ENCODE data around the gene PDE6H. TPM values are rescaled to one million over a fixed set of nuclear protein-coding genes. Genes with fewer than 3 reads are reported as not detected.

Gene PDE6H
- total RNA-seq, 1 experiment from 2014 or later, result not detected

GRCh38 chr12:14956905-14957304 is 15.9 kb upstream of the PDE6H start:
- no peak for DNase-seq (ENCODE audit: low spot score)
- intact Hi-C loops (cut with micrococcal nuclease; ENCODE audit: unreplicated experiment), result no loop called here
- BruUV-seq (replicated peaks), result no TSS peak
- Histone ChIP-seq H3K27ac (ENCODE audit: low read depth, low read length, poor library complexity, severe bottlenecking) (no peak overlapping the region), H3K27me3 (replicated peaks; ENCODE audit: insufficient read depth, low read depth, low read length, poor library complexity) (no peaks in the 10 kb centered on the region), H3K36me3 (ENCODE audit: insufficient read depth, low read length, poor library complexity, severe bottlenecking) (no peaks in the 10 kb centered on the region), H3K4me3 (ENCODE audit: low read depth, low read length, poor library complexity, severe bottlenecking) (no peak overlapping the region), H3K4me1 (ENCODE audit: insufficient read depth, low read length, poor library complexity, severe bottlenecking) (peaks cover 57% of the 10 kb centered on the region), H3K9me3 (ENCODE audit: low read depth, low read length, poor library complexity, severe bottlenecking) (no peaks in the 10 kb centered on the region)
- TF ChIP-seq CTCF (conservative IDR thresholded peaks at IDR 0.05; ENCODE audit: low read depth, low read length) (no peak), EZH2 (IDR thresholded peaks at IDR 0.05; ENCODE audit: borderline replicate concordance, low read depth, low read length, poor library complexity, severe bottlenecking) (no peak)
- ChIA-PET CTCF (no interaction called here), POLR2A (ENCODE audit: low non-redundant PET) (no interaction called here)

- no peak for TF ChIP-seq EZH2 (IDR thresholded peaks at IDR 0.05; ENCODE audit: borderline replicate concordance, low read depth, low read length, poor library complexity, severe bottlenecking)
- no peak for TF ChIP-seq CTCF (conservative IDR thresholded peaks at IDR 0.05; ENCODE audit: low read depth, low read length)
Measured at GRCh38 chr12:14957551-14958168, 15.2 kb upstream of the PDE6H start.

GRCh38 chr12:14958361-14959125 is 14.3 kb upstream of the PDE6H start:
- CTCF ChIA-PET, result no interaction called here
- Histone ChIP-seq H3K4me3 (ENCODE audit: low read depth, low read length, poor library complexity, severe bottlenecking) (no peak overlapping the region), H3K27me3 (replicated peaks; ENCODE audit: insufficient read depth, low read depth, low read length, poor library complexity) (no peaks in the 10 kb centered on the region), H3K27ac (ENCODE audit: low read depth, low read length, poor library complexity, severe bottlenecking) (peak overlapping the region; percentile 78), H3K9me3 (ENCODE audit: low read depth, low read length, poor library complexity, severe bottlenecking) (no peaks in the 10 kb centered on the region), H3K4me1 (ENCODE audit: insufficient read depth, low read length, poor library complexity, severe bottlenecking) (peaks cover 59% of the 10 kb centered on the region), H3K36me3 (ENCODE audit: insufficient read depth, low read length, poor library complexity, severe bottlenecking) (no peaks in the 10 kb centered on the region)
- no peak for DNase-seq (ENCODE audit: low spot score)
- TF ChIP-seq CTCF (conservative IDR thresholded peaks at IDR 0.05; ENCODE audit: low read depth, low read length), result no peak
- TF ChIP-seq EZH2 (IDR thresholded peaks at IDR 0.05; ENCODE audit: borderline replicate concordance, low read depth, low read length, poor library complexity, severe bottlenecking), result no peak
- POLR2A ChIA-PET (ENCODE audit: low non-redundant PET), result no interaction called here
- BruUV-seq (replicated peaks), result no TSS peak
- intact Hi-C loops (cut with micrococcal nuclease; ENCODE audit: unreplicated experiment), result no loop called here

More at GRCh38 chr12:14957551-14958168, 15.2 kb upstream of the PDE6H start:
- ChIA-PET CTCF (no interaction called here), POLR2A (ENCODE audit: low non-redundant PET) (no interaction called here)
- Histone ChIP-seq H3K27me3 (replicated peaks; ENCODE audit: insufficient read depth, low read depth, low read length, poor library complexity) (no peaks in the 10 kb centered on the region), H3K27ac (ENCODE audit: low read depth, low read length, poor library complexity, severe bottlenecking) (peak overlapping the region; percentile 43), H3K4me1 (ENCODE audit: insufficient read depth, low read length, poor library complexity, severe bottlenecking) (peaks cover 60% of the 10 kb centered on the region), H3K36me3 (ENCODE audit: insufficient read depth, low read length, poor library complexity, severe bottlenecking) (no peaks in the 10 kb centered on the region), H3K9me3 (ENCODE audit: low read depth, low read length, poor library complexity, severe bottlenecking) (no peaks in the 10 kb centered on the region), H3K4me3 (ENCODE audit: low read depth, low read length, poor library complexity, severe bottlenecking) (no peak overlapping the region)
- DNase-seq (ENCODE audit: low spot score), result no peak
- intact Hi-C loops (cut with micrococcal nuclease; ENCODE audit: unreplicated experiment), result no loop called here
- BruUV-seq (replicated peaks), result no TSS peak

Data from A673 (cell line).